PC-3 (cell line): ENCODE data around the gene RMND5B. TPM values are rescaled to one million over a fixed set of nuclear protein-coding genes. Genes with fewer than 3 reads are reported as not detected.

Source experiments
- ATAC-seq: fragments of 200-7000 bp; cut with Tn5 transposase; 2 replicates; pipeline ENCODE4 v1.9.1; 2020; ENCODE audit warnings: mild to moderate bottlenecking, moderate library complexity
- BruUV-seq: library from RNA; stranded (reverse); fragments of 400-500 nt; replicated peaks from 2 replicates; lab custom pipeline; 2021; lab: Mats Ljungman, UMichigan
- CTCF ChIA-PET: fragments of 300-600 bp; sonication (Branson Sonifier 250); formaldehyde crosslinking; loops from one replicate; lab custom pipeline; 2022; ENCODE audit warnings: antibody characterized with exemption; lab: Charles Lee
- POLR2A ChIA-PET: fragments of 300-600 bp; sonication (Branson Sonifier 250); formaldehyde crosslinking; loops from one replicate; lab custom pipeline; 2022; ENCODE audit warnings: antibody characterized with exemption; ENCODE audit not compliant: unreplicated experiment; lab: Charles Lee
- DNase-seq: peaks from one replicate; pipeline ENCODE4 v3.0.0-alpha.2; 2015
- H2AFZ ChIP-seq: fragments of 300-600 bp; sonication (generic); 2 replicates; pipeline ENCODE4 v1.6.0; 2016; ENCODE audit warnings: antibody characterized with exemption, low read length
- H3F3A ChIP-seq: fragments of 300-600 bp; sonication (generic); one replicate; pipeline ENCODE4 v1.6.0; 2017; ENCODE audit warnings: antibody characterized with exemption, low read length, control low read depth, mild to moderate bottlenecking; ENCODE audit not compliant: unreplicated experiment
- H3K27ac ChIP-seq: fragments of 300-600 bp; sonication (generic); 2 replicates; pipeline ENCODE4 v1.5.1; 2016; ENCODE audit warnings: mild to moderate bottlenecking, low read length
- H3K27me3 ChIP-seq: fragments of 300-600 bp; sonication (generic); 2 replicates; pipeline ENCODE4 v1.6.1; 2016; ENCODE audit warnings: low read length, mixed read lengths
- H3K36me3 ChIP-seq: fragments of 300-600 bp; sonication (generic); 2 replicates; pipeline ENCODE4 v1.6.1; 2016; ENCODE audit warnings: low read depth, mixed run types, low read length, mixed read lengths
- H3K4me1 ChIP-seq: fragments of 300-600 bp; sonication (generic); 2 replicates; pipeline ENCODE4 v1.5.1; 2016; ENCODE audit warnings: low read length; ENCODE audit not compliant: insufficient read depth
- H3K4me2 ChIP-seq: fragments of 300-600 bp; sonication (generic); 2 replicates; pipeline ENCODE4 v1.6.0; 2016; ENCODE audit warnings: low read length
- H3K4me3 ChIP-seq: fragments of 300-600 bp; sonication (generic); 2 replicates; pipeline ENCODE4 v1.5.1; 2016; ENCODE audit warnings: mild to moderate bottlenecking, low read length, mixed read lengths
- H3K79me2 ChIP-seq: fragments of 300-600 bp; sonication (generic); 2 replicates; pipeline ENCODE4 v1.6.1; 2017; ENCODE audit warnings: low read length, mixed read lengths
- H3K9ac ChIP-seq: fragments of 300-600 bp; sonication (generic); 2 replicates; pipeline ENCODE4 v1.6.0; 2016; ENCODE audit warnings: mild to moderate bottlenecking, low read length
- H3K9me2 ChIP-seq: fragments of 300-600 bp; sonication (generic); replicated peaks from 2 replicates; pipeline ENCODE4 v1.6.1; 2016; ENCODE audit warnings: mixed run types, low read length, mixed read lengths
- H3K9me3 ChIP-seq: fragments of 300-600 bp; sonication (generic); 2 replicates; pipeline ENCODE4 v1.6.1; 2016; ENCODE audit warnings: low read length, mixed read lengths
- H4K20me1 ChIP-seq: fragments of 300-600 bp; sonication (generic); 2 replicates; pipeline ENCODE4 v1.6.1; 2016; ENCODE audit warnings: low read length, mixed read lengths
- EZH2 ChIP-seq: fragments of 300-600 bp; sonication (generic); IDR thresholded peaks from one replicate; pipeline ENCODE4 v1.6.1; 2017; ENCODE audit warnings: antibody characterized with exemption, mild to moderate bottlenecking, low read length; ENCODE audit not compliant: unreplicated experiment
- EZH2phosphoT487 ChIP-seq: fragments of 300-600 bp; sonication (generic); IDR thresholded peaks from 2 replicates; pipeline ENCODE4 v1.6.1; 2018; ENCODE audit warnings: mild to moderate bottlenecking, antibody characterized with exemption, low read length, borderline replicate concordance
- intact Hi-C: fragments of 100-400 bp; cut with micrococcal nuclease; formaldehyde crosslinking; loops from 2 replicates; pipeline ENCODE4 v1.9.0; 2023
- total RNA-seq: library from RNA; depleted of rRNA; stranded (reverse); fragments of >200 nt; gene quantifications from 2 replicates; pipeline ENCODE4 v1.2.3, GENCODE V29; 2014
- TF ChIP-seq, protein P1 (sequence below): fragments of 300-600 bp; sonication (generic); conservative IDR thresholded peaks from 2 replicates; pipeline ENCODE4 v1.5.1; 2017; ENCODE audit warnings: antibody characterized with exemption, low read depth, mild to moderate bottlenecking, low read length

RMND5B gene
- total RNA-seq, 1 experiment from 2014 or later, result 33.2 TPM

DNA sequence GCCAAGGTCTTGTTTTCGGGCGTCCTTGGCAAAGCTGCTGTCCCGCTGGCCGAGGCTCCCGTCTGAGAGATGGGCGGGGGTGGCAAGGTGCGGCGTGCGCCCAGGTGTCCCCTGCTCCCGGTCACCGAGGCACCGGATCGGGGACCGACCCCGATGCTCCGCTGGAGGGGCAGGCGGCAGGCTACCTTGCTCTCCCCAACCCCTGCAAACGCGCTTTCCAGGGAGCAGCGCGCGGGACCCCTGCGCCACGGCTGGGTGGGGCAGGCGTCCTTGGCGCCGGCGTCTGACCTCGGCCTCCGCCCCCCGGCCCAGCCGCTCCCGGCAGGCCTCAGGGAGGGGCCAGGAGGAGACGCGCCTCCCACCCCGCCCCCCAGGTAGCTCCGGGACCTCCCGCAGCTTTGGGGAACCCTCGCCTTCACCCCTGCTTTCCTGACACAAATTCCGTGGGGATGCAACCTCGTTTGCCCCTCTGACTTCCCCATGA is 16.9 kb upstream of the RMND5B start:
- DNase-seq, result no peak

DNA sequence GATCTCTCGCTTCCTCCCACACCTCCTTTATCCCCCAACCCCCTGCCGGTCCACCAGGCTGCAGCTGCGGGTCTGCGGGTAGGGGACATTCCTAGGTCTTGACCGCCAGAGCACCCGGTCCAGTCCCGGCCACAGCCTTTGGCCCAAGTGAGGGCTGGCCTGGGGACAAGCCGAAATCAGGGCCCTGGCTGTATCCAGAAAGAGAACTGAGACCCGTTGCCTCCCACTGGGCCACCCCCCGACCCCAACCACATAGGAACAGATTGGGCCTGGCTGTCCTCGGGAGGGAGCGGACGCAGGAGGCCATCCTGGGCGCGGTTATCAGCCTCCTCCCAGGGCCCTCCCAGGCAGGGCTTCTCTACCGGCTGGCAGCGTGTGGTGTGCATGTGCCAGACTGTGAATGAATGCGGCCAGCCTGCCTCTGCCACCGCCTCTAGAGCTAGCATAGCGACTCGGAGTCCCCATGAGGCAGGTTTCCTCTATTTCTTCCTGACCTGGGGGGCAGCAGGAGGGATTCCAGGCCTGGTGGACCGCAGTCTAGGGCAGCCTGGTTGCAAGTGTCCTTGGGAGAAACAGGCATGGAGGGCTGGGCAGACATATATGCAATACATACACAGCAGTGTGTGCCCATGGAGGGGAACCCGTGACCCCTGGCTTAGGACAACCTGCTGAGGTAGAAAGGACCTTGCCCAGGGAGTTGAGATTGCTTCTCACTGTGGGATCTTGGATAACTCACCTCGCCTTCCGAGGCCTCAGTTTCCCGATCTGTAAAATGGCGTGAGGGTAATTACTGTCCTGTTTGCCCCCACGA is 16.3 kb upstream of the RMND5B start:
- Histone ChIP-seq H3K27ac (no peak overlapping the region), H3K36me3 (no peaks in the 10 kb centered on the region), H3K4me1 (peaks cover 6% of the 10 kb centered on the region; the same call in 1 of the 2 replicates), H3K9ac (no peak overlapping the region), H3K9me3 (no peaks in the 10 kb centered on the region), H3K9me2 (no peaks in the 10 kb centered on the region), H3K4me2 (peak overlapping the region; percentile 57), H4K20me1 (no peaks in the 10 kb centered on the region), H3K27me3 (peaks cover 55% of the 10 kb centered on the region), H3K79me2 (no peaks in the 10 kb centered on the region), H3K4me3 (peak overlapping the region; percentile 47; the same call in 1 of the 2 replicates), H2AFZ (no peak overlapping the region), H3F3A (no peaks in the 10 kb centered on the region)
- POLR2A ChIA-PET, result no interaction called here
- intact Hi-C loops, result no loop called here
- CTCF ChIA-PET, result no interaction called here
- TF ChIP-seq EZH2 (no peak), EZH2phosphoT487 (peak; percentile 22; the same call in 1 of the 2 replicates)
- no TSS peak for BruUV-seq
- peak; percentile 46 for ATAC-seq
- no peak for DNase-seq

More for the DNA sequence above, 16.9 kb upstream of the RMND5B start:
- Histone ChIP-seq H3K9me3 (no peaks in the 10 kb centered on the region), H2AFZ (no peak overlapping the region), H3K36me3 (no peaks in the 10 kb centered on the region), H3K79me2 (no peaks in the 10 kb centered on the region), H3K4me2 (peak overlapping the region; percentile 57), H3K9me2 (no peaks in the 10 kb centered on the region), H3K4me1 (peaks cover 9% of the 10 kb centered on the region; the same call in 1 of the 2 replicates), H3K9ac (no peak overlapping the region), H3K27me3 (peaks cover 55% of the 10 kb centered on the region), H3F3A (no peaks in the 10 kb centered on the region), H3K4me3 (peak overlapping the region; percentile 47; the same call in 1 of the 2 replicates), H3K27ac (no peak overlapping the region), H4K20me1 (no peaks in the 10 kb centered on the region)
- TF ChIP-seq, protein P1, sequence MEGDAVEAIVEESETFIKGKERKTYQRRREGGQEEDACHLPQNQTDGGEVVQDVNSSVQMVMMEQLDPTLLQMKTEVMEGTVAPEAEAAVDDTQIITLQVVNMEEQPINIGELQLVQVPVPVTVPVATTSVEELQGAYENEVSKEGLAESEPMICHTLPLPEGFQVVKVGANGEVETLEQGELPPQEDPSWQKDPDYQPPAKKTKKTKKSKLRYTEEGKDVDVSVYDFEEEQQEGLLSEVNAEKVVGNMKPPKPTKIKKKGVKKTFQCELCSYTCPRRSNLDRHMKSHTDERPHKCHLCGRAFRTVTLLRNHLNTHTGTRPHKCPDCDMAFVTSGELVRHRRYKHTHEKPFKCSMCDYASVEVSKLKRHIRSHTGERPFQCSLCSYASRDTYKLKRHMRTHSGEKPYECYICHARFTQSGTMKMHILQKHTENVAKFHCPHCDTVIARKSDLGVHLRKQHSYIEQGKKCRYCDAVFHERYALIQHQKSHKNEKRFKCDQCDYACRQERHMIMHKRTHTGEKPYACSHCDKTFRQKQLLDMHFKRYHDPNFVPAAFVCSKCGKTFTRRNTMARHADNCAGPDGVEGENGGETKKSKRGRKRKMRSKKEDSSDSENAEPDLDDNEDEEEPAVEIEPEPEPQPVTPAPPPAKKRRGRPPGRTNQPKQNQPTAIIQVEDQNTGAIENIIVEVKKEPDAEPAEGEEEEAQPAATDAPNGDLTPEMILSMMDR, result no peak
- peak; percentile 28; the same call in 1 of the 2 replicates for TF ChIP-seq EZH2phosphoT487
- ChIA-PET CTCF (no interaction called here), POLR2A (no interaction called here)
- no TSS peak for BruUV-seq
- no peak for ATAC-seq
- intact Hi-C loops, result no loop called here

DNA sequence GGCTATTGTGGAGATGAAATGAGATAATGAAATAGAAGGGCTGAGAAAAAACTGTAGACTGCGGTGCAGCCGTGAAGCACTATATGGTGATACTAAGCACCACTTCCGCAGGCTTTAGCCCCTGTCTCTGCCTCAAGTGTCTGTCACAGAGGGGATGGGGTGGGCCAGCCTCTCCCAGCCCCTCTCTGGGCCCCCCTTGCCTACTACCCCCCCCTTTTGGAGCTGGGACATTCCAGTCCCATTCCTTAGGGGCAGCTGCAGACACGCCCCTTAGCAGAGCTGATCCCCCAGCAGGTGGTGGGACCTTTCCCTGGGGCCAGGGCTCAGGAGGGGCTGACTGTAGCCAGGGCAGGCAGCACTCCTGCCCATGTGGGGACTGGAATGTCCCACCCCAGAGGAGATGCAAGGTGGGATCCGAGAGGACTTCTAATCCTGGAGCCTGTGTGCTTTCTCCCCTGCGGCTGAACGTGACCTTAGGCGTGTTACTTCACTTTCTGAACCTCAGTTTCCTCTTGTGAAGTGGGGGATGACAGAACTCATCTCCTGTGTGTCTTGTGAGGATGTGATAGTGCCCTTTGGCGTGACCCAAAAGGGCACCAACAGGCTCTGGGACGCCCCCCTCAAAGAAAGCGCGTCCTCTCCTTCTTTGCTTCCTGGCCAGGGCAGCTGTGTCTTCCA is 15.5 kb upstream of the RMND5B start:
- Histone ChIP-seq H4K20me1 (no peaks in the 10 kb centered on the region), H3K36me3 (no peaks in the 10 kb centered on the region), H3K9ac (no peak overlapping the region), H3K79me2 (no peaks in the 10 kb centered on the region), H3F3A (no peaks in the 10 kb centered on the region), H2AFZ (no peak overlapping the region), H3K4me2 (no peak overlapping the region), H3K27ac (no peak overlapping the region), H3K4me1 (peaks cover 6% of the 10 kb centered on the region; the same call in 1 of the 2 replicates), H3K27me3 (peaks cover 55% of the 10 kb centered on the region), H3K9me2 (no peaks in the 10 kb centered on the region), H3K4me3 (no peak overlapping the region), H3K9me3 (no peaks in the 10 kb centered on the region)
- no TSS peak for BruUV-seq
- POLR2A ChIA-PET, result no interaction called here
- intact Hi-C loops, result no loop called here
- ATAC-seq (no peak), DNase-seq (no peak)
- CTCF ChIA-PET, result no interaction called here
- no peak for TF ChIP-seq EZH2
- no peak for TF ChIP-seq EZH2phosphoT487
- TF ChIP-seq, protein P1, result no peak
